GM06990 (cell line): ENCODE results near the gene SERINC5.

Experiments used
- DNase-seq: peaks from one replicate; pipeline ENCODE4 v3.0.0-alpha.2; 2011; ENCODE audit not compliant: insufficient read length; ENCODE audit errors: extremely low read depth
- H3K27me3 ChIP-seq: replicated peaks from 2 replicates; pipeline ENCODE4 v1.6.0; 2011; ENCODE audit warnings: low read length; ENCODE audit not compliant: control insufficient read depth, insufficient read depth
- H3K36me3 ChIP-seq: 2 replicates; pipeline ENCODE4 v1.5.1; 2011; ENCODE audit warnings: low read length; ENCODE audit not compliant: control insufficient read depth, insufficient read depth
- H3K4me3 ChIP-seq: replicated peaks from 2 replicates; pipeline ENCODE4 v1.5.1; 2011; ENCODE audit warnings: low read depth, mild to moderate bottlenecking, control low read depth, low read length
- TF ChIP-seq, protein P1 (sequence below): IDR thresholded peaks from 2 replicates; pipeline ENCODE4 v1.5.1; 2011; ENCODE audit warnings: low read length, control low read depth, mild to moderate bottlenecking, inconsistent platforms; ENCODE audit not compliant: insufficient read depth, poor library complexity, severe bottlenecking

Gene SERINC5

DNA sequence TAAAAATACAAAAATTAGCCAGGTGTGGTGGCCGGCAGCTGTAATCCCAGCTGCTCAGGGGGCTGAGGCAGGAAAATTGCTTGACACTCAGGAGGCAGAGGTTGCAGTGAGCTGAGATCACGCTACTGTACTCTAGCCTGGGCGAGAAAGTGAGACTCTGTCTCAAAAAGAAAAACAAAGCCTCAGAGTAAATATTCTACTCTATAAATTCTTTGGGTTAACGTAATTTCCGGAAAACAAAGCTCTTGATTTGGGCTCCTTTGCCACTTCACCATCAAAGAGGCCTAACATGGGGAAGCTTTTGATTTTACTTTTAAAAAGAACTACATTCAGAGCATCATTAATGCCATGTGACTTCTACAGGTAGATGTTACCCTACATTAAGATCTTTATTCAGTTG is 103.1 kb downstream of the SERINC5 start:
- no peak for DNase-seq
- TF ChIP-seq, protein P1, sequence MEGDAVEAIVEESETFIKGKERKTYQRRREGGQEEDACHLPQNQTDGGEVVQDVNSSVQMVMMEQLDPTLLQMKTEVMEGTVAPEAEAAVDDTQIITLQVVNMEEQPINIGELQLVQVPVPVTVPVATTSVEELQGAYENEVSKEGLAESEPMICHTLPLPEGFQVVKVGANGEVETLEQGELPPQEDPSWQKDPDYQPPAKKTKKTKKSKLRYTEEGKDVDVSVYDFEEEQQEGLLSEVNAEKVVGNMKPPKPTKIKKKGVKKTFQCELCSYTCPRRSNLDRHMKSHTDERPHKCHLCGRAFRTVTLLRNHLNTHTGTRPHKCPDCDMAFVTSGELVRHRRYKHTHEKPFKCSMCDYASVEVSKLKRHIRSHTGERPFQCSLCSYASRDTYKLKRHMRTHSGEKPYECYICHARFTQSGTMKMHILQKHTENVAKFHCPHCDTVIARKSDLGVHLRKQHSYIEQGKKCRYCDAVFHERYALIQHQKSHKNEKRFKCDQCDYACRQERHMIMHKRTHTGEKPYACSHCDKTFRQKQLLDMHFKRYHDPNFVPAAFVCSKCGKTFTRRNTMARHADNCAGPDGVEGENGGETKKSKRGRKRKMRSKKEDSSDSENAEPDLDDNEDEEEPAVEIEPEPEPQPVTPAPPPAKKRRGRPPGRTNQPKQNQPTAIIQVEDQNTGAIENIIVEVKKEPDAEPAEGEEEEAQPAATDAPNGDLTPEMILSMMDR = no peak
- Histone ChIP-seq H3K36me3 (no peaks in the 10 kb centered on the region), H3K4me3 (no peak overlapping the region), H3K27me3 (no peaks in the 10 kb centered on the region)

DNA sequence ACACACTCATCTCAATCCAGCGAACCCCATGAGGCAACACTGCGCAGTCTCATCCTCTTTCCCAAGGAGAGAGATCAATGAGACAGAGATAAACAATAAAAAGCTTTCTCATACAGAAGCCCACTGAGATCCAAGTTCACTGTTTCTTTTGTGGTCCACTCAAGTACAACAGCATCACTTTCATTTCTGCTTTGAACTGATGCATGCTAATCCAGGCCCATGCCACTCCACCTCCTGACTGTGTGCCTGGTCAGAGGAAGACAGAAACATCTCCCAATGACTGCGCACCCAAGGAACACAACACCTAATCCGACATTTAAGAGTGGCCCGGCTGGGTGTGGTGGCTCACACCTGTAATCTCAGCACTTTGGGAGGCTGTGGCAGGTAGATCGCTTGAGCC is 104.0 kb downstream of the SERINC5 start:
- Histone ChIP-seq H3K4me3 (no peak overlapping the region), H3K27me3 (no peaks in the 10 kb centered on the region), H3K36me3 (no peaks in the 10 kb centered on the region)
- no peak for DNase-seq
- TF ChIP-seq, protein P1 = no peak

DNA sequence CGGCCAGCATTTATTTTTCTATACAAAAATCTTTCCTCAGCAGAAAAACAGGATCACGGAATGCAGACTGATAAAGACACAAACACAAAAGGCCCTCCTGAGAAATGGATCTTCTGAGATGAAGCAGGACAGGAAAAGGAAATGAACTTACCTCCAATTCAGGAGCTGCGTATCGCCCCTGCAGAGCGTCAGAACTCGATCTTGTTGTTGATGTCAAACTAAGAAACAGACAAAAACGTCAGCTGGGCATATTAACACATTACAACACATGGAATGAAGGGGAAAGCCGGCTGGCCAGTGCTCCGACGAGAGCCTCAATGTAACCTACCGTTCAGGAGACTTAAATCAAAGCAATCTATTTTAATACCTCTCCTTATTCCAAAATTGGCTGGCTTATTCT is 105.1 kb downstream of the SERINC5 start:
- no peaks in the 10 kb centered on the region for H3K27me3 ChIP-seq
- no peak for DNase-seq
- TF ChIP-seq, protein P1 = no peak
- H3K4me3 ChIP-seq = no peak overlapping the region
- H3K36me3 ChIP-seq = no peaks in the 10 kb centered on the region

DNA sequence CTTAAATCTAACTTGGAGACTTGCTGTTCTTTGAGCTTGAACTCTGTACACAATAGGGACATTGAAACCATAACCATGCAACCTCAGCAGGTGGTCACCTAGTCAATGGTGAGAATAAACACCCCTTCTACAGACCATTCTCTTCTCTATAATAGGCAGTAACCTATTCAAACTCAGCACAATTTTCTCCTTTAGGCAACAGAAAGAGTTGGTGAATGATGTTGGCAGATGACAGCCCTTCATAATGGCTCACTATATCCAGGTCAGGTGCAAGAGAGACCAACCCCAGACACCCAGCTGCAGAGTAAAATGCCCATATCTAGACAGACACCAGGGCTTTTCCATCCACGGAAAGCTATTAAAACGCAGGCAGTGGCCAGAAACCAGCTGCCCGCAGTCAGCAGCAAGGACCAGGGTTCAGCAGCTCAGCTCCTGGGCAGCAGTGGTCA is 106.7 kb downstream of the SERINC5 start:
- Histone ChIP-seq H3K4me3 (no peak overlapping the region), H3K36me3 (no peaks in the 10 kb centered on the region), H3K27me3 (no peaks in the 10 kb centered on the region)
- TF ChIP-seq, protein P1 = no peak
- no peak for DNase-seq

DNA sequence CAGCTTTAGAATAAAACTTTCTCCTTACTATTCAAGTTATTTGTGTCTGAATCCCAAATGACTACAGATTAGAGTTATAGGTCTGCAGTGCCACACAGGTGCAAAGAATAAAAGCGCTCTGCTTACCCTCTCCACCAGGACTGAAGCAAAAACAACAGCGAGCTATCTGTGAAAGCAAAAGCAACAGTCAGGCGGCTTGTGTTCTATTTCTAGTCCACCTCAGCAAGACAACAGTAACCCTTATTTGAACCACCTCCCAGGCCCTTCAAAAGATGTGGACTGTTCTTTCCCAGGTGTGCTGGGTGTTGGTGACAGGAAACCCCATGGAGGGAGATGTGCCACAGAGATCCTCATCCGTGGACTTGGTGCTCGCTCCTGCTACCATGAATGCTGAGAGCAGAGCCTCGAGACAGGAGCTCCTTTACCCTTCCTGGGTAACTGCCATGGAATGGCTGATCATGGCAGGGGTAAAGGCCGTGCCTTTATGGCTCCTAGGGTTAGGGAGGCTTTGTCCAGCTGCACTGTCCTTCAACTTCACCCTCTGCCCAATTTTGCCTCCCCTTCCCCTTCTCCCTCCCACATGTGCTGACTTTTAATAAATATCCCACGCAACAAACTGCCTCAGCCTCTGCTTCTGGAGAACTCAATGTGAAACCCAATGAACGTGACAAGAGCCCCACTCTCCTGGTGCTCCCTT is 108.6 kb downstream of the SERINC5 start:
- TF ChIP-seq, protein P1 = no peak
- no peak for DNase-seq
- no peaks in the 10 kb centered on the region for H3K36me3 ChIP-seq
- H3K4me3 ChIP-seq = no peak overlapping the region
- H3K27me3 ChIP-seq = no peaks in the 10 kb centered on the region

DNA sequence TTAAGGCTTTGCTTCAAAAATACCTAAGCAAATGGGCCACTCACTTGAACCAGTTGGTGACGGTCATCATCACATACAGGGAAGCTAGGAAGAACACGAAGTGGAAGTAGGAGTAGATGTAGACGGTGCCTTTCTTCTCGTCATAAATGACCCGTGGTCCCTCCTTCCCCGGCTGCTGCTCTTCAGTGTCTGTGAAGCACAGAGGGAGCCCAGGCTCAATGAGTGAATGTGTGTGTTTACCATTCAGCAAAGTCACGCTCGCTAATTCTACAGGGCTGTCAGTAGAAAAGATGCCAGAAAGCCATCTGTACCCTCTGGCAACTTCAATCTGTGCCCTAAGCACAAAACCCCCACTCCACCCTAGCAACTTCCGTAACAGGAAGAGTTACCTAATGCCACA is 109.8 kb downstream of the SERINC5 start:
- Histone ChIP-seq H3K4me3 (no peak overlapping the region), H3K27me3 (no peaks in the 10 kb centered on the region), H3K36me3 (no peaks in the 10 kb centered on the region)
- no peak for DNase-seq
- TF ChIP-seq, protein P1 = no peak
